ENCODE measurements around the gene FGFR1OP2. TPM values are rescaled to one million over a fixed set of nuclear protein-coding genes. Genes with fewer than 3 reads are reported as not detected.
A peak's percentile ranks its signal among the peaks of the same experiment; 100 is the strongest.

The FGFR1OP2 gene
- total RNA-seq, 1 experiment from 2014 or later, result 86.9 TPM

DNA sequence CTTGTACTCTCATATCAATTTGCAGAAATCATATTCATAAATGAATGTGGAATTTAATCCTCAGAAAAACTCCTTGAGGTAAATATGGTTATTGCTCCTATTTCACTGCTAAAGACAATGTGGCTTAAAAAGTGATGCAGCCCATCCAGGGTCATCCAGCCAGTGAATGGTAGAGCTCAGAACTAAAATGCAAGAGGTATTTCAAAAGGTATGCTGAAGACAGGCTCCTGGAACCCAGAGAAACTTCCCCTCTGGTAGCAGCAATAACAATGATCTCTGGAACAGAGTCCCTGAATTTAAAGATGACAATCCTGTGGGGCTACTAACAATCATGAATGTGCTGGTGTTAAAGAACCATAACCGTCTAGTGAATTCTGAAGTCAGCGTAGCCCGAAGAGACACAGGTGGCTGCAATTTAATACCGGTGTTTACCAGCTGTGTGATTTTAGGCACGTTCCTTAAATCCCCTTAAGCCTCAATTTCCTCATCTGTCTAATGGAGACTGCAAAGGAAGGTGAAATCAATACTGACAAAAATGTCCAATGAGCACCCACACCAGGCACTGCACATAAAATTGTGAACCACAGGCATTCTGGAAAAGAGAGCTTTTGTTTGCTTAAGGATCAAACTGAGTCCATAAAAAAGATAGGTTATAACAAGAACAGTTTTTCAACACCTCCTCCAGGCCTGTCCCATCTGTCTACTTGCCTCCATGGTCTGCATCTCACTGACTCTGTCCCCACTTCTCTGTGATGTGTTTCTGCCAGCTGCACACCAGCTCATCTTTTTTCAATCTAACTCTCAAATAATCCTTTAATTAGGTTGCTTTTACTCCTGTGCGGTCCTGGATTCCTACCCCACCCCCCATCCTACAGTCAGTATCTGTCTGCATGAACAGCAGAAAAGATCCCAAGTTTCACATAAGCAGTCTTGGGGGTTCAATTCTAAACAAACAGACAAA is 65.4 kb downstream of the FGFR1OP2 start:
- Mint-ChIP-seq H3K4me3 (ENCODE audit: unreplicated experiment) (peak overlapping the region; percentile 20), H3K27me3 (ENCODE audit: insufficient read depth, unreplicated experiment) (no peaks in the 10 kb centered on the region), H3K4me1 (ENCODE audit: low read depth, unreplicated experiment) (peaks cover 22% of the 10 kb centered on the region), H3K9me3 (ENCODE audit: unreplicated experiment) (no peaks in the 10 kb centered on the region), H3K27ac (ENCODE audit: unreplicated experiment) (peak overlapping the region; percentile 86), H3K36me3 (ENCODE audit: insufficient read depth, unreplicated experiment) (no peaks in the 10 kb centered on the region)
- peak in 1 of 2 experiments; percentile 46 for DNase-seq
- no peak for TF ChIP-seq CTCF (IDR thresholded peaks at IDR 0.05; ENCODE audit: insufficient read depth in 1 of 2, low read depth in 1 of 2, low read length in 1 of 2, severe bottlenecking in 1 of 2, unreplicated experiment in 1 of 2)
- BruUV-seq (replicated peaks), result no TSS peak
- Histone ChIP-seq H3K36me3 (ENCODE audit: control insufficient read depth, insufficient read depth, low read length) (no peaks in the 10 kb centered on the region; the same call in 1 of the 2 replicates), H3K4me1 (peaks cover 36% of the 10 kb centered on the region), H3K9me3 (no peaks in the 10 kb centered on the region), H3K4me3 (ENCODE audit: low read depth, low read length) (no peak overlapping the region), H3K27me3 (replicated peaks; ENCODE audit: control insufficient read depth, insufficient read depth, low read length) (no peaks in the 10 kb centered on the region)
- ChIA-PET POLR2A (interaction anchor here (1.4 kb wide), 1 partner anchor 61 kb away, joined by 4 read pairs; no protein-coding TSS in a partner anchor), CTCF (interaction anchor here (0.6 to 2.0 kb wide), 4 partner anchors 10 to 149 kb away, joined by 3 to 14 read pairs (median 6); partner anchors contain the start of gene TM7SF3)
- intact Hi-C loops (cut with micrococcal nuclease; ENCODE audit: unreplicated experiment), result loop anchor here (1.0 to 2.0 kb wide), 2 partner anchors 11 to 15 kb away; partner anchors contain the start of gene TM7SF3

DNA sequence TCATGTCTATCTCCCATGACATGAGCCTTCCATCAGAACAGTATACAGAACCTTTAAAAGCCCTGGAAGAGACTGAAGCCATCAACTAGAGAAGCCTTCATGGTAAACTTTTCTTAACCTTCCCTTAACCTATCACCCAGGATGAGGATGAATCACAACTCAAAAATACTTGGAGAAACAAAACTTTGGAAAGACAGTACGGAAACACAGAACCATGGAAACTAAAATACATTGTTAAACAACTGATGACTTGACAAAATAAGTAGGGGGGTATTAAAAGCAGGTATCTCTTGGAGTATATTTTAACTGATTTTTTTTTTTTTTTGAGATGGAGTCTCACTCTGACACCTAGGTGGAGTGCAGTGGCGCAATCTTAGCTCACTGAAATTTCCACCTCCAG is 67.2 kb downstream of the FGFR1OP2 start:
- no peaks in the 10 kb centered on the region for H3K9me3 ChIP-seq
- Mint-ChIP-seq H3K9me3 (ENCODE audit: unreplicated experiment) (no peaks in the 10 kb centered on the region), H3K27ac (ENCODE audit: unreplicated experiment) (no peak overlapping the region), H3K4me1 (ENCODE audit: low read depth, unreplicated experiment) (peaks cover 29% of the 10 kb centered on the region), H3K36me3 (ENCODE audit: insufficient read depth, unreplicated experiment) (peaks cover 1% of the 10 kb centered on the region), H3K4me3 (ENCODE audit: unreplicated experiment) (no peak overlapping the region), H3K27me3 (ENCODE audit: insufficient read depth, unreplicated experiment) (no peaks in the 10 kb centered on the region)
- peaks cover 36% of the 10 kb centered on the region for H3K4me1 ChIP-seq
- intact Hi-C loops (cut with micrococcal nuclease; ENCODE audit: unreplicated experiment), result no loop called here
- no TSS peak for BruUV-seq (replicated peaks)
- TF ChIP-seq CTCF (IDR thresholded peaks at IDR 0.05; ENCODE audit: insufficient read depth in 1 of 2, low read depth in 1 of 2, low read length in 1 of 2, severe bottlenecking in 1 of 2, unreplicated experiment in 1 of 2), result no peak
- no peak overlapping the region for H3K4me3 ChIP-seq (ENCODE audit: low read depth, low read length)
- POLR2A ChIA-PET, result no interaction called here
- H3K36me3 ChIP-seq (ENCODE audit: control insufficient read depth, insufficient read depth, low read length), result no peaks in the 10 kb centered on the region; the same call in 1 of the 2 replicates
- no peak for DNase-seq
- CTCF ChIA-PET, result interaction anchor here (0.7 to 1.0 kb wide), 2 partner anchors 10 to 67 kb away, joined by 3 read pairs; partner anchors contain the start of gene FGFR1OP2
- no peaks in the 10 kb centered on the region for H3K27me3 ChIP-seq (replicated peaks; ENCODE audit: control insufficient read depth, insufficient read depth, low read length)

GRCh38 chr12:27006797-27007467 is 68.7 kb downstream of the FGFR1OP2 start:
- no peak for TF ChIP-seq CTCF (IDR thresholded peaks at IDR 0.05; ENCODE audit: insufficient read depth in 1 of 2, low read depth in 1 of 2, low read length in 1 of 2, severe bottlenecking in 1 of 2, unreplicated experiment in 1 of 2)
- CTCF ChIA-PET, result no interaction called here
- Histone ChIP-seq H3K9me3 (no peaks in the 10 kb centered on the region), H3K36me3 (ENCODE audit: control insufficient read depth, insufficient read depth, low read length) (no peaks in the 10 kb centered on the region), H3K27me3 (replicated peaks; ENCODE audit: control insufficient read depth, insufficient read depth, low read length) (no peaks in the 10 kb centered on the region), H3K4me1 (peaks cover 31% of the 10 kb centered on the region), H3K4me3 (ENCODE audit: low read depth, low read length) (no peak overlapping the region)
- Mint-ChIP-seq H3K4me1 (ENCODE audit: low read depth, unreplicated experiment) (peaks cover 35% of the 10 kb centered on the region), H3K27ac (ENCODE audit: unreplicated experiment) (no peak overlapping the region), H3K4me3 (ENCODE audit: unreplicated experiment) (no peak overlapping the region), H3K9me3 (ENCODE audit: unreplicated experiment) (no peaks in the 10 kb centered on the region), H3K36me3 (ENCODE audit: insufficient read depth, unreplicated experiment) (peaks cover 6% of the 10 kb centered on the region), H3K27me3 (ENCODE audit: insufficient read depth, unreplicated experiment) (no peaks in the 10 kb centered on the region)
- BruUV-seq (replicated peaks), result no TSS peak
- DNase-seq, result no peak
- POLR2A ChIA-PET, result no interaction called here
- intact Hi-C loops (cut with micrococcal nuclease; ENCODE audit: unreplicated experiment), result no loop called here

All from Caco-2 (cell line).